ENCODE data around the gene KLRD1.

The KLRD1 gene

DNA sequence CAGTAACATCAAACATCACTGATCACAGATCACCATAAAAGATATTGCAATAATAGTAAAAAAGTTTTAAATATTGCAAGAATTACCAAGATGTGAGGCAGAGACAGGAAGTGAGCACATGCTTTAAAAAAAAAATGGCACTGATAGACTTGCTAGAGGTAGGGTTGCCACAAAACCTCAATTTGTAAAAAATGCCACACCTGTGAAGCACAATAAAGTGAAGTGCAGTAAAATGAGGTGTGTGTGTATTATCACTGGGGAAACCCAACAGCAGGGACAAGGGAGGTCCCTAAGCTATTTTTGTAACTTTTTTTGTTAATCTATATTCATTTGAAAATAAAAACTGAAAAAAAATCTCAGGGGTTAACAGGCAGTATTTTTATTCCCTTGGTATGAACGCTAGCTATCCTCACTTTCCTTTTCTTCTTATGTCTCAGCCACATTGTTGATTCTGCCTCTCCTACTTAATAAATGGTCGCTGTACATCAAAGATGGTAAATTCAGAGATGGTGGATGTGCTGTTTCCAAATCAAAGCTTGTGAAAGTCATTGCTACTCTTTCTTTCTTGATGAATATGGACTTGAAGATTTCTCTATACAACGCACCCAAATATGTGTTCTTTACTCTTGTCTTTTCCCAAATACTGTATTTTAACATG, 14.0 kb upstream of the KLRD1 start:
- Histone ChIP-seq H2BK120ac (ENCODE audit: low read depth, low read length) (no peak overlapping the region), H2BK12ac (ENCODE audit: low read length) (no peak overlapping the region), H3K36me3 (replicated peaks in 1 of 2; ENCODE audit: control insufficient read depth in 2 of 2, insufficient read depth in 2 of 2, low read length in 2 of 2) (no peaks in the 10 kb centered on the region), H3K18ac (ENCODE audit: low read length) (no peak overlapping the region), H3K4ac (ENCODE audit: low read length) (no peak overlapping the region), H3K27me3 (ENCODE audit: control insufficient read depth in 3 of 3, insufficient read depth in 3 of 3, low read depth in 1 of 3, low read length in 3 of 3) (no peaks in the 10 kb centered on the region), H2BK5ac (ENCODE audit: low read length) (no peak overlapping the region), H3K4me3 (ENCODE audit: low read length in 2 of 2) (no peak overlapping the region), H2BK15ac (ENCODE audit: low read length) (no peak overlapping the region), H2AK5ac (ENCODE audit: low read depth, low read length) (no peak overlapping the region), H3K9ac (ENCODE audit: low read depth, low read length, poor library complexity) (no peak overlapping the region), H2AFZ (ENCODE audit: low read length) (no peak overlapping the region), H3K23ac (ENCODE audit: low read depth, low read length, poor library complexity) (no peak overlapping the region), H3K9me3 (replicated peaks in 1 of 2; ENCODE audit: control insufficient read depth in 2 of 2, insufficient read depth in 1 of 2, low read depth in 1 of 2, low read length in 2 of 2) (no peaks in the 10 kb centered on the region), H4K91ac (ENCODE audit: low read depth, low read length, poor library complexity) (no peak overlapping the region), H4K8ac (ENCODE audit: low read depth, low read length) (no peak overlapping the region), H3K14ac (ENCODE audit: low read length) (no peak overlapping the region), H3K4me2 (ENCODE audit: insufficient read depth, low read length, poor library complexity, severe bottlenecking) (no peak overlapping the region), H3K4me1 (ENCODE audit: control insufficient read depth in 2 of 2, insufficient read depth in 1 of 2, low read depth in 1 of 2, low read length in 2 of 2) (no peaks in the 10 kb centered on the region), H3K79me1 (ENCODE audit: low read depth, low read length) (no peaks in the 10 kb centered on the region), H3K27ac (replicated peaks; ENCODE audit: low read length) (no peak overlapping the region)
- WGBS, 2 donors (ENCODE audit: extremely low coverage in 2 of 2, insufficient read length in 2 of 2, insufficient replicate concordance in 1 of 2) = no CpG with 5 or more reads among the region's 3 CpGs
- DNase-seq (ENCODE audit: low spot score) = no peak

DNA sequence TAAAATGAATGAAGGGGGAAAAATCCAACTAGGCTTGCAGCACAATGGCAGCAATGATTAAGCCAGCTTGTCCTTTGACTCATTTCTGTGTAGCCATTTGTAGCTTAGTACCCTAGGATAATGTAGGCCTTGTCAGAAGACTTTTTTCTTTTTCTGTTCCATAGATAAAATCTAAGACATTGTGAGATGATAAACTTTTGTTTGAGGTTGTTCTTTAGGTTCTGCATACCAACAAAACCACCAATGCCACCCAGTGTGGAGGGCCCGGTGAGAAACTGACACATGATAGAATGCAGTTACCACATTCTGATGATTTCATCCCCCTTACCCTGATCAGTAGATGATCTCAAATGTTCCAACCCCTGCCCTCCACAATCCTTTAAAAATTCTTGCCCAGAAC, 6.6 kb upstream of the KLRD1 start:
- no peak overlapping the region for H4K91ac ChIP-seq (ENCODE audit: low read depth, low read length, poor library complexity)
- H3K23ac ChIP-seq (ENCODE audit: low read depth, low read length, poor library complexity) = no peak overlapping the region
- no peak overlapping the region for H2BK15ac ChIP-seq (ENCODE audit: low read length)
- H2BK5ac ChIP-seq (ENCODE audit: low read length) = no peak overlapping the region
- H3K27ac ChIP-seq (replicated peaks; ENCODE audit: low read length) = no peak overlapping the region
- no peak overlapping the region for H2AK5ac ChIP-seq (ENCODE audit: low read depth, low read length)
- no peak overlapping the region for H3K4ac ChIP-seq (ENCODE audit: low read length)
- H3K4me1 ChIP-seq (ENCODE audit: control insufficient read depth in 2 of 2, insufficient read depth in 1 of 2, low read depth in 1 of 2, low read length in 2 of 2) = no peaks in the 10 kb centered on the region
- no peak overlapping the region for H2BK12ac ChIP-seq (ENCODE audit: low read length)
- H2AFZ ChIP-seq (ENCODE audit: low read length) = no peak overlapping the region
- H3K14ac ChIP-seq (ENCODE audit: low read length) = no peak overlapping the region
- no CpG with 5 or more reads among the region's 1 CpG for WGBS, 2 donors (ENCODE audit: extremely low coverage in 2 of 2, insufficient read length in 2 of 2, insufficient replicate concordance in 1 of 2)
- no peak overlapping the region for H4K8ac ChIP-seq (ENCODE audit: low read depth, low read length)
- H3K36me3 ChIP-seq (replicated peaks in 1 of 2; ENCODE audit: control insufficient read depth in 2 of 2, insufficient read depth in 2 of 2, low read length in 2 of 2) = no peaks in the 10 kb centered on the region
- H3K9ac ChIP-seq (ENCODE audit: low read depth, low read length, poor library complexity) = no peak overlapping the region
- no peak for DNase-seq (ENCODE audit: low spot score)
- H3K9me3 ChIP-seq (replicated peaks in 1 of 2; ENCODE audit: control insufficient read depth in 2 of 2, insufficient read depth in 1 of 2, low read depth in 1 of 2, low read length in 2 of 2) = no peaks in the 10 kb centered on the region
- H3K79me1 ChIP-seq (ENCODE audit: low read depth, low read length) = no peaks in the 10 kb centered on the region
- no peak overlapping the region for H3K18ac ChIP-seq (ENCODE audit: low read length)
- H3K27me3 ChIP-seq (ENCODE audit: control insufficient read depth in 3 of 3, insufficient read depth in 3 of 3, low read depth in 1 of 3, low read length in 3 of 3) = no peaks in the 10 kb centered on the region
- no peak overlapping the region for H3K4me3 ChIP-seq (ENCODE audit: low read length in 2 of 2)
- no peak overlapping the region for H2BK120ac ChIP-seq (ENCODE audit: low read depth, low read length)
- H3K4me2 ChIP-seq (ENCODE audit: insufficient read depth, low read length, poor library complexity, severe bottlenecking) = no peak overlapping the region

DNA sequence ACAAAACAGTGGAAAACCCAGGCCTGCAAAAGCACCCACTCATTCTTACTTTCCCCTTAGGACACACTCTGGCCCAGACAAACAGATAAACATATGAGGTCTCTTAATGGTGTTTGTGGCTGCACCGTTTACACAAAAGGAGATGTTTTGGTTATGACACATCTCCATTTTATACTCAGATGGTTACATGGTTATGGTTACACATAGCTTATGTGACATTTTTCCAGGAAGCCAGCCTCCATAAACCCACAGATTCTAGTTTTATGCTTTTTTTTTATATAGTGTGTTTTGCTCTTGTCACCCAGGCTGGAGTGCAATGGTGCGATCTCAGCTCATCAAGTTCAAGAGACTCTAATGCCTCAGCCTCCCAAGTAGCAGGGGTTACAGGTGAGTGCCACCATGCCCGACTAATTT, 3.5 kb upstream of the KLRD1 start:
- Histone ChIP-seq H3K27ac (replicated peaks; ENCODE audit: low read length) (no peak overlapping the region), H3K9me3 (replicated peaks in 1 of 2; ENCODE audit: control insufficient read depth in 2 of 2, insufficient read depth in 1 of 2, low read depth in 1 of 2, low read length in 2 of 2) (no peaks in the 10 kb centered on the region), H2AK5ac (ENCODE audit: low read depth, low read length) (no peak overlapping the region), H3K4me1 (ENCODE audit: control insufficient read depth in 2 of 2, insufficient read depth in 1 of 2, low read depth in 1 of 2, low read length in 2 of 2) (no peaks in the 10 kb centered on the region), H3K4me2 (ENCODE audit: insufficient read depth, low read length, poor library complexity, severe bottlenecking) (no peak overlapping the region), H3K4ac (ENCODE audit: low read length) (no peak overlapping the region), H3K79me1 (ENCODE audit: low read depth, low read length) (no peaks in the 10 kb centered on the region), H3K14ac (ENCODE audit: low read length) (no peak overlapping the region), H3K18ac (ENCODE audit: low read length) (no peak overlapping the region), H3K36me3 (replicated peaks in 1 of 2; ENCODE audit: control insufficient read depth in 2 of 2, insufficient read depth in 2 of 2, low read length in 2 of 2) (no peaks in the 10 kb centered on the region), H3K23ac (ENCODE audit: low read depth, low read length, poor library complexity) (no peak overlapping the region), H2BK15ac (ENCODE audit: low read length) (no peak overlapping the region), H2AFZ (ENCODE audit: low read length) (no peak overlapping the region), H3K9ac (ENCODE audit: low read depth, low read length, poor library complexity) (no peak overlapping the region), H3K4me3 (ENCODE audit: low read length in 2 of 2) (no peak overlapping the region), H3K27me3 (ENCODE audit: control insufficient read depth in 3 of 3, insufficient read depth in 3 of 3, low read depth in 1 of 3, low read length in 3 of 3) (no peaks in the 10 kb centered on the region), H2BK12ac (ENCODE audit: low read length) (no peak overlapping the region), H2BK5ac (ENCODE audit: low read length) (no peak overlapping the region), H2BK120ac (ENCODE audit: low read depth, low read length) (no peak overlapping the region), H4K91ac (ENCODE audit: low read depth, low read length, poor library complexity) (no peak overlapping the region), H4K8ac (ENCODE audit: low read depth, low read length) (no peak overlapping the region)
- no peak for DNase-seq (ENCODE audit: low spot score)
- no CpG with 5 or more reads among the region's 3 CpGs for WGBS, 2 donors (ENCODE audit: extremely low coverage in 2 of 2, insufficient read length in 2 of 2, insufficient replicate concordance in 1 of 2)

DNA sequence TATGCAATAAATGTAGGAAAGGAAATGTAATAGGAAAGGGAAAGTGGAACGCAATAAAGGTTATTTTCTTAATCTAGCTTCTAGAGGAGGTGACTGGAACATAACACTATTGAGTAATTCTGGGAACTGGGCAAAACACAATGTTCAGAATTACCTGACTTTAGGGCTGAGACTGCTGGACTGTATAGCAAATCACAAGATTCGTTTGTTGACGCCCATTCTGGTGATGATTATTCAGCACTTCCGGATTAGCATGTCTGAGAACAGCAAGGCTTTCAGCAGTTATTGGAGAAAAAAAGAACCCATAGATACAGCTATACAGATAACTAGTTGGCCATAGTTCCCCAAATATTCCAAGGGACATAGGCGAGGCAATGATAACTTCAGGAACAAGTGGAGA, 2.3 kb upstream of the KLRD1 start:
- no peak overlapping the region for H2BK5ac ChIP-seq (ENCODE audit: low read length)
- H3K36me3 ChIP-seq (replicated peaks in 1 of 2; ENCODE audit: control insufficient read depth in 2 of 2, insufficient read depth in 2 of 2, low read length in 2 of 2) = no peaks in the 10 kb centered on the region
- no peaks in the 10 kb centered on the region for H3K4me1 ChIP-seq (ENCODE audit: control insufficient read depth in 2 of 2, insufficient read depth in 1 of 2, low read depth in 1 of 2, low read length in 2 of 2)
- no peak overlapping the region for H2AK5ac ChIP-seq (ENCODE audit: low read depth, low read length)
- no peak overlapping the region for H2BK12ac ChIP-seq (ENCODE audit: low read length)
- H2BK120ac ChIP-seq (ENCODE audit: low read depth, low read length) = no peak overlapping the region
- no peaks in the 10 kb centered on the region for H3K27me3 ChIP-seq (ENCODE audit: control insufficient read depth in 3 of 3, insufficient read depth in 3 of 3, low read depth in 1 of 3, low read length in 3 of 3)
- H3K23ac ChIP-seq (ENCODE audit: low read depth, low read length, poor library complexity) = no peak overlapping the region
- H4K8ac ChIP-seq (ENCODE audit: low read depth, low read length) = no peak overlapping the region
- H2BK15ac ChIP-seq (ENCODE audit: low read length) = no peak overlapping the region
- H3K9me3 ChIP-seq (replicated peaks in 1 of 2; ENCODE audit: control insufficient read depth in 2 of 2, insufficient read depth in 1 of 2, low read depth in 1 of 2, low read length in 2 of 2) = no peaks in the 10 kb centered on the region
- H3K79me1 ChIP-seq (ENCODE audit: low read depth, low read length) = no peaks in the 10 kb centered on the region
- H3K27ac ChIP-seq (replicated peaks; ENCODE audit: low read length) = no peak overlapping the region
- H3K9ac ChIP-seq (ENCODE audit: low read depth, low read length, poor library complexity) = no peak overlapping the region
- no peak overlapping the region for H3K18ac ChIP-seq (ENCODE audit: low read length)
- no peak overlapping the region for H3K4ac ChIP-seq (ENCODE audit: low read length)
- no peak overlapping the region for H4K91ac ChIP-seq (ENCODE audit: low read depth, low read length, poor library complexity)
- DNase-seq (ENCODE audit: low spot score) = no peak
- H3K4me2 ChIP-seq (ENCODE audit: insufficient read depth, low read length, poor library complexity, severe bottlenecking) = no peak overlapping the region
- no peak overlapping the region for H2AFZ ChIP-seq (ENCODE audit: low read length)
- WGBS, 2 donors (ENCODE audit: extremely low coverage in 2 of 2, insufficient read length in 2 of 2, insufficient replicate concordance in 1 of 2) = no CpG with 5 or more reads among the region's 5 CpGs
- H3K14ac ChIP-seq (ENCODE audit: low read length) = no peak overlapping the region
- no peak overlapping the region for H3K4me3 ChIP-seq (ENCODE audit: low read length in 2 of 2)
